ENCODE data around the gene COASY.

COASY gene

DNA sequence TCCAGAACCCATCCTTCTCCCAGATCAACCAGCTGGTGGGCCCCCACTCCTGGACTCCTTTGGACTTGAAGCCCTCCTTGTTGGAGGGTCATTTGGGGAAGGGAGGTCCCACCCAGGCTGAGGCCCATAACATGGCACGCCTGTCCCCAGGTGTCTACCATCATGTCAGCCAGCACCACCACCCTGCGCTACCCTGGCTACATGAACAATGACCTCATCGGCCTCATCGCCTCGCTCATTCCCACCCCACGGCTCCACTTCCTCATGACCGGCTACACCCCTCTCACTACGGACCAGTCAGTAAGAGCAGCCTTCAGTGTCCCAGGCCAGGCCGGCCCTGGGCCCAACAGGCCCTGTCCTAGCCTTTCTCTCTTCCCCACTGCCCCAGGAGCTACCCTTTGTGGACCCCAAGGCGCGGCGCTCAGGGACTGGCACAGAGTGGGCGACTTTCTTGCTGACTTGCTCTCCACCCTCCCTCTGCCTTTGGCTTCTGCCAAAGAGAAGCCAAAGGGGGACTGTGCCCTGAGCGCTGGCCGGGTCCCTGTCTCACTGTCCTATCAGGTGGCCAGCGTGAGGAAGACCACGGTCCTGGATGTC lies 51.8 kb downstream of the COASY start:
- no peak for ATAC-seq
